OCI-LY3 (cell line): Measurements from ENCODE around the gene DYNC2LI1.

Experiments used
- H2AFZ ChIP-seq: fragments of 200-600, 300-600 bp; shearing (Covaris generic); 2 replicates; pipeline ENCODE4 v1.6.0; 2014; ENCODE audit warnings: antibody characterized with exemption, low read depth, low read length
- H3K27ac ChIP-seq: fragments of 200-600, 300-600 bp; sonication (generic); 2 replicates; pipeline ENCODE4 v1.5.1; 2014; ENCODE audit warnings: mild to moderate bottlenecking, low read length, moderate library complexity, mixed read lengths
- H3K27me3 ChIP-seq: fragments of 200-600, 300-600 bp; sonication (generic); 2 replicates; pipeline ENCODE4 v1.6.1; 2014; ENCODE audit warnings: low read depth, low read length, mixed read lengths
- H3K36me3 ChIP-seq: fragments of 200-600, 300-600 bp; sonication (generic); replicated peaks from 2 replicates; pipeline ENCODE3; 2014; ENCODE audit warnings: low read depth, low read length, mixed read lengths
- H3K4me1 ChIP-seq: fragments of 300-600, 200-600 bp; sonication (generic); 2 replicates; pipeline ENCODE4 v1.6.1; 2014; ENCODE audit warnings: low read length, mixed read lengths
- H3K4me2 ChIP-seq: fragments of 200-600, 300-600 bp; sonication (generic); 2 replicates; pipeline ENCODE4 v1.6.1; 2014; ENCODE audit warnings: low read length, mixed read lengths
- H3K4me3 ChIP-seq: fragments of 300-600, 200-600 bp; sonication (generic); 2 replicates; pipeline ENCODE4 v1.5.1; 2014; ENCODE audit warnings: antibody characterized with exemption, mild to moderate bottlenecking, low read length, moderate library complexity
- H3K79me2 ChIP-seq: fragments of 300-600, 200-600 bp; shearing (Covaris generic); 2 replicates; pipeline ENCODE4 v1.6.1; 2014; ENCODE audit warnings: mild to moderate bottlenecking, low read length, mixed read lengths
- H3K9ac ChIP-seq: fragments of 300-600, 200-600 bp; shearing (Covaris generic); 2 replicates; pipeline ENCODE4 v1.6.0; 2014; ENCODE audit warnings: mild to moderate bottlenecking, low read length, moderate library complexity
- H3K9me3 ChIP-seq: fragments of 200-600, 300-600 bp; shearing (Covaris generic); 2 replicates; pipeline ENCODE4 v1.6.1; 2014; ENCODE audit warnings: low read length, mixed read lengths; ENCODE audit not compliant: insufficient read depth
- H4K20me1 ChIP-seq: fragments of 200-600, 300-600 bp; sonication (generic); 2 replicates; pipeline ENCODE4 v1.6.1; 2016; ENCODE audit warnings: low read length, mixed read lengths; ENCODE audit not compliant: insufficient read depth
- CTCF ChIP-seq: fragments of 200-600, 300-600 bp; sonication (generic); IDR thresholded peaks from 2 replicates; pipeline ENCODE4 v1.5.1; 2014; ENCODE audit warnings: antibody characterized with exemption, low read length, low read depth
- EZH2phosphoT487 ChIP-seq: fragments of 200-600 bp; shearing (Covaris generic); IDR thresholded peaks from 2 replicates; pipeline ENCODE4 v1.6.1; 2018; ENCODE audit warnings: antibody characterized with exemption, mixed run types, low read depth

The DYNC2LI1 gene

GRCh38 chr2:43727634-43728014 lies 46.2 kb upstream of the DYNC2LI1 start:
- no peaks in the 10 kb centered on the region for H3K36me3 ChIP-seq
- H3K4me3 ChIP-seq, result no peak overlapping the region
- H4K20me1 ChIP-seq, result no peaks in the 10 kb centered on the region
- no peak overlapping the region for H3K4me2 ChIP-seq
- TF ChIP-seq CTCF (no peak), EZH2phosphoT487 (no peak)
- no peaks in the 10 kb centered on the region for H3K27me3 ChIP-seq
- H3K27ac ChIP-seq, result no peak overlapping the region
- no peaks in the 10 kb centered on the region for H3K9me3 ChIP-seq
- H3K79me2 ChIP-seq, result no peaks in the 10 kb centered on the region
- H3K4me1 ChIP-seq, result no peaks in the 10 kb centered on the region
- no peak overlapping the region for H3K9ac ChIP-seq
- no peak overlapping the region for H2AFZ ChIP-seq

- Histone ChIP-seq H3K4me1 (no peaks in the 10 kb centered on the region), H3K79me2 (no peaks in the 10 kb centered on the region), H3K27me3 (no peaks in the 10 kb centered on the region), H3K4me2 (no peak overlapping the region), H4K20me1 (no peaks in the 10 kb centered on the region), H2AFZ (no peak overlapping the region), H3K4me3 (no peak overlapping the region), H3K9ac (no peak overlapping the region), H3K9me3 (no peaks in the 10 kb centered on the region), H3K36me3 (no peaks in the 10 kb centered on the region), H3K27ac (no peak overlapping the region)
- TF ChIP-seq EZH2phosphoT487 (no peak), CTCF (no peak)
Observed at GRCh38 chr2:43729491-43730174, 44.2 kb upstream of the DYNC2LI1 start.

- Histone ChIP-seq H3K27ac (no peak overlapping the region), H3K79me2 (no peaks in the 10 kb centered on the region), H3K4me1 (no peaks in the 10 kb centered on the region), H3K9ac (no peak overlapping the region), H3K4me2 (no peak overlapping the region), H3K36me3 (no peaks in the 10 kb centered on the region), H3K4me3 (no peak overlapping the region), H2AFZ (no peak overlapping the region), H4K20me1 (no peaks in the 10 kb centered on the region), H3K9me3 (no peaks in the 10 kb centered on the region), H3K27me3 (no peaks in the 10 kb centered on the region)
- TF ChIP-seq CTCF, result no peak
- no peak for TF ChIP-seq EZH2phosphoT487
Observed at GRCh38 chr2:43731211-43731610, 42.6 kb upstream of the DYNC2LI1 start.

- no peak overlapping the region for H3K4me3 ChIP-seq
- H3K9me3 ChIP-seq, result no peaks in the 10 kb centered on the region
- TF ChIP-seq EZH2phosphoT487 (no peak), CTCF (no peak)
- H2AFZ ChIP-seq, result no peak overlapping the region
- no peak overlapping the region for H3K4me2 ChIP-seq
- no peaks in the 10 kb centered on the region for H3K79me2 ChIP-seq
- no peaks in the 10 kb centered on the region for H4K20me1 ChIP-seq
- no peaks in the 10 kb centered on the region for H3K36me3 ChIP-seq
- no peaks in the 10 kb centered on the region for H3K4me1 ChIP-seq
- no peak overlapping the region for H3K27ac ChIP-seq
- H3K9ac ChIP-seq, result no peak overlapping the region
- peaks cover 19% of the 10 kb centered on the region; the same call in 1 of the 2 replicates for H3K27me3 ChIP-seq
Observed at GRCh38 chr2:43736637-43737036, 37.2 kb upstream of the DYNC2LI1 start.
